Subcutaneous adipose tissue (tissue), 4 donors: ENCODE results near the gene TTC16. TPM values are rescaled to one million over a fixed set of nuclear protein-coding genes. Genes with fewer than 3 reads are reported as not detected.

Experiments
- CTCF ChIP-seq: fragments of 450-650 bp; IDR thresholded peaks from one replicate; pipeline ENCODE4 v1.5.1; 2016; ENCODE audit warnings: low read depth, mild to moderate bottlenecking, control low read depth, antibody characterized with exemption, moderate library complexity
- total RNA-seq, 4 donors: library from RNA; depleted of rRNA; stranded (reverse); fragments of >200 nt; gene quantifications; one replicate each; pipeline ENCODE4 v1.1.0, GENCODE V29; 2016

Gene TTC16
- total RNA-seq, 4 donors from 2014 or later = 0.16 TPM; not detected in 3

DNA sequence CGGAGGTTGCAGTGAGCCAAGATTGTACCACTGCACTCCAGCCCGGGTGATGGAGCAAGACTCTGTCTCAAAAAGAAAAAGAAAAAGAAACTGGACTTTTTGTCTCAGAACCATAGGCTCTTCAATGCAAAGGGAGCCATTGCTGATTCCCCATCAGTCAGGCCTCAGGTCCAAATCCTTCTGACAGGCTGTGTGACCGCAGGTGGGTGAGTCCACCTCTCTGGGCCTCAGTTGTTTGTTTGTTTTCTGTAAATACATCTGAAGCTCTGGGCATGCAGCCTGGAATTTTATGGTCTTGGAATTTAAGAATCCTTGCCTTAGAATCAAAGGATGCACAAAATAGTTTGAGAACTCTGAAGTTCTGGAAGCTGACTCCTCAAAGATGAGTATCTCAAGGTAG lies 40.4 kb downstream of the TTC16 start:
- TF ChIP-seq CTCF = no peak

- no peak for TF ChIP-seq CTCF
Measured at GRCh38 chr9:127758843-127759242, 43.0 kb downstream of the TTC16 start.

- TF ChIP-seq CTCF = no peak
Measured at GRCh38 chr9:127761061-127761460, 45.2 kb downstream of the TTC16 start.

DNA sequence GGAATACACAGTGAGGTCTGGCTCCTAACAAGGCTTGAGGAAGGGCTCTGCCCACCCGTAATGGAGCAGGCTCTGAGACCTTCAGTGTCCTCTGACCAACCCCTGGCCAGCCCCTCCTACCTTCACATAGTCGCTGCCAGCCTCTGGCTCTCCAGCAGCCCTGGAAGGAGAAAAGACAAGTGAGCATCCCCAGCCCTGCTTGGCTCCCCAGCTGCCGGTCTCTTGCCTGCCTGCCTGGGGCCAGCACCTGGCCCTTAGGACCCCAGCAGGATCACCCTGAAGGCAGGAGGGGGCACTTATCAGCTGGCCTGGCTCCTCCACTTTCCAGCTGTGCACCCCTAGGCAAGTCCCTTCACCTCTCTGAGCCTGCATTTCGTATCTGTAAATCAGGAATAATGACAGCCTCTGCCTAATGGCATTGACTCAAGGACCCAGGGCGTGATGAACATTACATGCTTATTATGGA lies 45.6 kb downstream of the TTC16 start:
- TF ChIP-seq CTCF = no peak

DNA sequence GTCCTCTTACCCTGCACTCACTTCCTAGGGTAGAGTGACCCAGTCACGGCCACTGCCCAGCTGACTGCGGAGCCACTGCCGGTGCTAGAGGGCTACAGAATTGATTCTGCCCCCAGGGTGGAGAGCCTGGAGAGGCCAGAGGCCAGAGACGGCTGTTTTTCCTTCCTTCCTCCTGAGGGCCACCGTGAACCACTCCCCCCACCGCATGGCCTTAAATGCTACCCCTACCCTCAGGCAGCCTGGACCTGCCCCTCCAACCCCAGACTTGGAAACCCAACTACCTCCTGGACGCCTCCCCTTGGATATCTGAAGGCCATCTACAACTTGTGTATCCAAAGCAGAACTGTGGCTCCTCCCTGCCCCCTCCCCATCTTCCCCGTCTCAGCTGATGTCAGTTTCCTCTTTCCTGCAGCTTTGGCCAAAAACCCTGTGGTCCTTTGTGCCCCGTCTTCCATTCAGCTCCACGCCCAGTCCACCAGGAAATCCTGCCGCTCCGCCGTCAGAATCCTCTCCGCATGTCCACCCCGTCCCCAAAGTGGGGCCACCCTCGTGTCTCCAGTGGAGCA lies 46.3 kb downstream of the TTC16 start:
- no peak for TF ChIP-seq CTCF

GRCh38 chr9:127763918-127764384 lies 48.1 kb downstream of the TTC16 start:
- TF ChIP-seq CTCF = no peak

- no peak for TF ChIP-seq CTCF
Measured at GRCh38 chr9:127765418-127765817, 49.5 kb downstream of the TTC16 start.
